ENCODE measurements around the gene GPRC5B.

DNA sequence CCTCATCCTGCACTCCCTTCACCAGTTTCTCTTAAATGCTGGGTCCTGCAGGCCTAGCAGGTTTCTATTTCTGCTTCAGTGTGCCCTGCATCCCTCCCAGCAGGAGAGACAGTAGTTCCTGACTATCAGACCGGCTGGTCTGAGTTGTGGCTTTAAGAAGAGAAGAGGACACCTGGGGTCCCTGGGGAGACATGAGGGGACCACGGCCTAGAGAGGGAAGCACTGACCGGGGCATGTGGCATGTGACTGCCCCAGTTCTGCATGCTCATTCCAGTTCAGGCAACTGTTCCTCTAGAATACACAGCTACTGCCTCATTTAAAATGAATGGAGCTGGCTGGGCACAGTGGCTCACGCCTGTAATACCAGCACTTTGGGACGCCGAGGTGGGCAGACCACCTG lies 61.3 kb downstream of the GPRC5B start:
- TF ChIP-seq, protein P1, sequence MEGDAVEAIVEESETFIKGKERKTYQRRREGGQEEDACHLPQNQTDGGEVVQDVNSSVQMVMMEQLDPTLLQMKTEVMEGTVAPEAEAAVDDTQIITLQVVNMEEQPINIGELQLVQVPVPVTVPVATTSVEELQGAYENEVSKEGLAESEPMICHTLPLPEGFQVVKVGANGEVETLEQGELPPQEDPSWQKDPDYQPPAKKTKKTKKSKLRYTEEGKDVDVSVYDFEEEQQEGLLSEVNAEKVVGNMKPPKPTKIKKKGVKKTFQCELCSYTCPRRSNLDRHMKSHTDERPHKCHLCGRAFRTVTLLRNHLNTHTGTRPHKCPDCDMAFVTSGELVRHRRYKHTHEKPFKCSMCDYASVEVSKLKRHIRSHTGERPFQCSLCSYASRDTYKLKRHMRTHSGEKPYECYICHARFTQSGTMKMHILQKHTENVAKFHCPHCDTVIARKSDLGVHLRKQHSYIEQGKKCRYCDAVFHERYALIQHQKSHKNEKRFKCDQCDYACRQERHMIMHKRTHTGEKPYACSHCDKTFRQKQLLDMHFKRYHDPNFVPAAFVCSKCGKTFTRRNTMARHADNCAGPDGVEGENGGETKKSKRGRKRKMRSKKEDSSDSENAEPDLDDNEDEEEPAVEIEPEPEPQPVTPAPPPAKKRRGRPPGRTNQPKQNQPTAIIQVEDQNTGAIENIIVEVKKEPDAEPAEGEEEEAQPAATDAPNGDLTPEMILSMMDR (IDR thresholded peaks at IDR 0.05), result no peak
- TF ChIP-seq POLR2A (IDR thresholded peaks at IDR 0.05), result no peak
- no peak for TF ChIP-seq EP300 (IDR thresholded peaks at IDR 0.05; ENCODE audit: low read depth)

Data from transverse colon (tissue), 3 donors.